IPS-15b (cell line): Measurements from ENCODE around the gene SLC37A2.

Source experiments
- H3K27me3 ChIP-seq: one replicate; pipeline ENCODE4 v1.6.1; 2013; ENCODE audit warnings: low read length; ENCODE audit not compliant: control insufficient read depth, insufficient read depth
- H3K36me3 ChIP-seq: one replicate; pipeline ENCODE4 v1.6.1; 2013; ENCODE audit warnings: low read length; ENCODE audit not compliant: control insufficient read depth, insufficient read depth
- H3K4me1 ChIP-seq: one replicate; pipeline ENCODE4 v1.6.1; 2013; ENCODE audit warnings: mild to moderate bottlenecking, low read length; ENCODE audit not compliant: control insufficient read depth, insufficient read depth
- H3K4me3 ChIP-seq: one replicate; pipeline ENCODE4 v1.5.1; 2013; ENCODE audit warnings: low read depth, low read length
- H3K9ac ChIP-seq: one replicate; pipeline ENCODE4 v1.6.1; 2013; ENCODE audit warnings: low read depth, mild to moderate bottlenecking, low read length
- H3K9me3 ChIP-seq: one replicate; pipeline ENCODE4 v1.6.1; 2013; ENCODE audit warnings: mild to moderate bottlenecking, low read length; ENCODE audit not compliant: control insufficient read depth, insufficient read depth

SLC37A2 gene

GRCh38 chr11:125079151-125079877 is 16.2 kb downstream of the SLC37A2 start:
- no peaks in the 10 kb centered on the region for H3K4me1 ChIP-seq
- H3K9me3 ChIP-seq: no peaks in the 10 kb centered on the region
- H3K4me3 ChIP-seq: no peak overlapping the region
- no peaks in the 10 kb centered on the region for H3K36me3 ChIP-seq
- no peaks in the 10 kb centered on the region for H3K27me3 ChIP-seq
- H3K9ac ChIP-seq: no peak overlapping the region

DNA sequence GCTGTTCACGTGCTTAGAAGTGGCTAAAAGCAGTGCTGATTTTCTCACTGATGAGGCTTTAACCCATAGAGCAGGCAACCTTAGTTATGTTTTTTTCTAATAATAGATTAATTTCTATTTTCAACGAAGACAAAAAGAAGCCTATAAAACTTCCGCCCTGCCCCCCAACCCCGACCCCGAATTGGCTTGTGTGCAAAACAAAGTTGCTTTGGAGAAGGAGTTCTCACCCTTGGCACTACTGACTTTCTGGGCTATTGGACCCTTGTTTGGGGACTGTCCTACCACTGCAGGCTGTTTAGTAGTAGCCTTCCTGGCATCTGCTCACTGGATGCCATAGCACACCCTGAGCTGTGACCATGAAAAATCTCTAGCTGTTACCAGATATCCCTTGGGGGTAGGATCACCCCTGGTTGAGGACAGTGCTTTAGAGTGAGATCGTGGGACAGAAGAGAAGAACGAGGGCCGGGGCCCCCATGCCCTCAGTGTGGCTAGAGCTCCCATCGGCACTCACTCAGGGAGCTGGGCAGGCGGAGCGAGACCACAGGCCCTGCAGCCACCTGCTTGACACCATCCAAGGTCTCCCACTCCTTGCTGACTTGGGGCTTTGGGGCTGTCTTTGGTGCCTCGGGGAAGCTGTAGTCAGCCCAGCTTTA is 16.9 kb downstream of the SLC37A2 start:
- H3K4me3 ChIP-seq: no peak overlapping the region
- H3K4me1 ChIP-seq: no peaks in the 10 kb centered on the region
- H3K9ac ChIP-seq: no peak overlapping the region
- H3K9me3 ChIP-seq: no peaks in the 10 kb centered on the region
- H3K27me3 ChIP-seq: no peaks in the 10 kb centered on the region
- no peaks in the 10 kb centered on the region for H3K36me3 ChIP-seq

- Histone ChIP-seq H3K9me3 (no peaks in the 10 kb centered on the region), H3K27me3 (no peaks in the 10 kb centered on the region), H3K36me3 (no peaks in the 10 kb centered on the region), H3K4me3 (no peak overlapping the region), H3K9ac (no peak overlapping the region), H3K4me1 (no peaks in the 10 kb centered on the region)
Measured at GRCh38 chr11:125080531-125080911, 17.4 kb downstream of the SLC37A2 start.

GRCh38 chr11:125081098-125081798 is 18.1 kb downstream of the SLC37A2 start:
- no peak overlapping the region for H3K4me3 ChIP-seq
- H3K9me3 ChIP-seq: no peaks in the 10 kb centered on the region
- H3K9ac ChIP-seq: no peak overlapping the region
- H3K27me3 ChIP-seq: no peaks in the 10 kb centered on the region
- H3K36me3 ChIP-seq: no peaks in the 10 kb centered on the region
- no peaks in the 10 kb centered on the region for H3K4me1 ChIP-seq

DNA sequence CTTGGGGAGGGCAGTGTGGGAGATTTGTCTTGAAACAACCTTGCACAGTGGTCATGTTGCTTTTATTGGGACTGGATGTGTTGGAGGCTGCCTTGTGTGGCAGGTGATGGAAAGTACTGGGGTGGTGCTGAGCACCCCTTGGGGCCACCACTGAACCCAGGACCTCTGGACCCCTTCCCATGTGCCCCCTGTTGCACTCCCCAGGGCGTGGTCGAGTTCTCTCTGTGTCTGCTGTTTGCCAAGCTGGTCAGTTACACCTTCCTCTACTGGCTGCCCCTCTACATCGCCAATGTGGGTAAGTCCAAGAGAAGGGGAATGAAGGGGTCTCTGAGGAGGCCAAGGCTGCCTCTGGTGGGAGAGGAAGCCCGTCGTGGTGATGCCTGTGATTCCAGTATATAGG is 18.9 kb downstream of the SLC37A2 start:
- Histone ChIP-seq H3K9me3 (no peaks in the 10 kb centered on the region), H3K4me1 (no peaks in the 10 kb centered on the region), H3K4me3 (no peak overlapping the region), H3K9ac (no peak overlapping the region), H3K27me3 (no peaks in the 10 kb centered on the region), H3K36me3 (no peaks in the 10 kb centered on the region)

- no peak overlapping the region for H3K9ac ChIP-seq
- no peak overlapping the region for H3K4me3 ChIP-seq
- H3K4me1 ChIP-seq: no peaks in the 10 kb centered on the region
- no peaks in the 10 kb centered on the region for H3K36me3 ChIP-seq
- H3K27me3 ChIP-seq: no peaks in the 10 kb centered on the region
- no peaks in the 10 kb centered on the region for H3K9me3 ChIP-seq
Measured at GRCh38 chr11:125082611-125083311, 19.7 kb downstream of the SLC37A2 start.

DNA sequence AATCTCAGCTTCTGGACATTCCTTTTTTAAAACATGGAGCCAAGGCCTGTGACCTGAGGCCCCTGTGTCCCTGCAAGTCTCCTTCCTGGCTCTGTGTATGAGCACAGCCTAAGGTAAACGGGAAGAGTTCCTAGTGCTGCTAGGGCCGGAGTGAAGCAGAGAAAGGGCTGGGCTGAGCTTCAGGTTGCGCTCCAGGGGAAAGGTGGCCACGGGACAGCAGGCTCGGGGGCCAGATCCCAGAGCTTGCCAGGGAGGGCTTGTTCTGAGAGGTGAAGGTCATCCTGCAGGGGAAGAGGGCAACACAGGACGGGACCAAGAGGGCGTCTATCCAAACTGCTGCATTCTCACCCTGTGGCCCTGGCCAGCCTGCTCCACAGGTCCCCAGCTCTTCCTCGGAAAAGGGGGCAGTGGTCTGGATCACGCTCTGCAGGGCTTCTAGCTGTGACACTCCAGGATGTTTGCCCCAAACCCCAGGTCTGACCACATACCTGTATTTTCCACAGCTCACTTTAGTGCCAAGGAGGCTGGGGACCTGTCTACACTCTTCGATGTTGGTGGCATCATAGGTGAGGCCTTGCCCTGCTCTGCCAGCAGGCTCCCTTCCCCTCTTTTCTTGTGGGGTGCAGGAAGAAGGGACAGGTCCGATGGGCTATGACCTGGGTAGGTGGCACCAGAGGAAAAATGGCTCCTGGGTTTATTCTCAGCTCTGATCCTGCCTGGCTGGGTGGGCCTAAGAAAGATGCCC is 20.4 kb downstream of the SLC37A2 start:
- no peaks in the 10 kb centered on the region for H3K9me3 ChIP-seq
- no peak overlapping the region for H3K9ac ChIP-seq
- H3K4me3 ChIP-seq: no peak overlapping the region
- H3K4me1 ChIP-seq: no peaks in the 10 kb centered on the region
- H3K27me3 ChIP-seq: no peaks in the 10 kb centered on the region
- no peaks in the 10 kb centered on the region for H3K36me3 ChIP-seq

DNA sequence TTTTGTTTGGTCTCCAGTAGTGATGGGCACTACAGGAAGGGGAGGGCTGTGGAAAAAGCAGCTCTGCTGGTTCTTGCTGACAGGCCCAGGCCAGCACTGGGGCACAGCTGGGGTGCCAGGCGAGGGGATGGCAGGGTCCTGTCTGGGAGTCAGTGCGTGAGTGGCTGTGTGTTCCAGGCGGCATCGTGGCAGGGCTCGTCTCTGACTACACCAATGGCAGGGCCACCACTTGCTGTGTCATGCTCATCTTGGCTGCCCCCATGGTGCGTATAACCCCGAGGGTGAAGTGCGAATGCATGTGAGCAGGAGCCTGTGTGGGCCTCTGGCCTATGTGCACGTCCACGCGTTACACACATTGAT is 20.9 kb downstream of the SLC37A2 start:
- H3K9me3 ChIP-seq: no peaks in the 10 kb centered on the region
- H3K27me3 ChIP-seq: no peaks in the 10 kb centered on the region
- no peak overlapping the region for H3K4me3 ChIP-seq
- no peaks in the 10 kb centered on the region for H3K4me1 ChIP-seq
- no peak overlapping the region for H3K9ac ChIP-seq
- no peaks in the 10 kb centered on the region for H3K36me3 ChIP-seq

- no peaks in the 10 kb centered on the region for H3K36me3 ChIP-seq
- H3K9ac ChIP-seq: no peak overlapping the region
- H3K27me3 ChIP-seq: no peaks in the 10 kb centered on the region
- no peaks in the 10 kb centered on the region for H3K9me3 ChIP-seq
- H3K4me3 ChIP-seq: no peak overlapping the region
- H3K4me1 ChIP-seq: no peaks in the 10 kb centered on the region
Measured at GRCh38 chr11:125084761-125085231, 21.7 kb downstream of the SLC37A2 start.

GRCh38 chr11:125085301-125086081 is 22.4 kb downstream of the SLC37A2 start:
- no peaks in the 10 kb centered on the region for H3K27me3 ChIP-seq
- no peak overlapping the region for H3K4me3 ChIP-seq
- no peak overlapping the region for H3K9ac ChIP-seq
- H3K36me3 ChIP-seq: no peaks in the 10 kb centered on the region
- no peaks in the 10 kb centered on the region for H3K4me1 ChIP-seq
- no peaks in the 10 kb centered on the region for H3K9me3 ChIP-seq
